ENCODE results near the gene CEBPB. TPM values are rescaled to one million over a fixed set of nuclear protein-coding genes. Genes with fewer than 3 reads are reported as not detected.
"Not testable (repeated sequence)": the region's sequence is repeated elsewhere in the genome, so short reads cannot be mapped to it uniquely, and the experiment has no call there.

Gene CEBPB
- total RNA-seq, 1 experiment from 2014 or later: 22.6 TPM

DNA sequence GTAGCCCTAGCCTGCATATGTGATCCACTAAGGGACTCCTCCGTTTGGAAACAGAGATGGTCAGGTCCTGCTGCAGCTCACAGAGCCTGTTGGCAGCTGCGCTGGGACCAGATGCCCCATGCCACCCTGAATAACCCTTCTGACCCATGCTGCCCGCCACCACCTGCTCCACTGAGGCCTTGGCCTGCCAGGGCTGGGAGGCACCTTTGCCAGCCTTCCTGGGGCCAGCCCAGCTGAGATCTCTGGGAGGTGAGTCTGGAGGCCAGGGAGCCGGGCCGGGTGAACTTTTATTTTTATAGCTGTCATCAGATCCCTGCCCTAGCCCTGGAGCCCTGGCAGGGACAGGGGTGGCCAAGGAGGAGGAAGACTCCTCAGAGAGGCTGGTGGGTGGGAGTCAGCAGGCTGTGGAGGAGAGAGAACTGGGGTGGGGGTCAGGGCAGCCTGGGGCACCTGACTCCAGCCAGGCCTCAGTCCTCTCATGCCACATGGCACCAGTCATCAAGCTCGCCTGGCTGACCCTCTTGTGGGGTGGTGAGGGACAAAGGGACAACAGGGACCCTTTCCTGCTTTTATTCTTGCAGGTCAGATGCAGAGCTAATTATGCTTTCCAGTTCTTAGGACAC, 10.0 kb downstream of the CEBPB start:
- Histone ChIP-seq H2BK12ac (ENCODE audit: insufficient read length, low read depth, low read length) (no peak overlapping the region), H2BK120ac (ENCODE audit: low read depth, low read length, poor library complexity, severe bottlenecking) (no peak overlapping the region), H2BK15ac (ENCODE audit: low read depth, low read length) (no peak overlapping the region), H2AK5ac (ENCODE audit: insufficient read length, low read length) (no peak overlapping the region), H3K4ac (ENCODE audit: low read depth, low read length) (no peak overlapping the region), H4K91ac (ENCODE audit: insufficient read length, low read depth, low read length) (no peak overlapping the region), H3K14ac (ENCODE audit: insufficient read depth, low read length) (peak overlapping the region; percentile 23; the same call in 1 of the 2 replicates), H3T11ph (ENCODE audit: low read length) (no peak overlapping the region), H3K79me1 (ENCODE audit: insufficient read depth, low read depth, low read length, poor library complexity, severe bottlenecking) (no peaks in the 10 kb centered on the region), H2BK5ac (ENCODE audit: insufficient read length, low read length) (no peak overlapping the region), H3K23ac (ENCODE audit: insufficient read length, low read depth, low read length) (no peak overlapping the region), H3K4me2 (ENCODE audit: insufficient read depth, insufficient read length, low read length) (no peak overlapping the region), H4K5ac (ENCODE audit: insufficient read length, low read depth, low read length) (no peak overlapping the region), H3K56ac (ENCODE audit: insufficient read length, low read depth, low read length) (no peak overlapping the region), H3K9ac (ENCODE audit: extremely low read depth, insufficient read length, low read length) (no peak overlapping the region), H3K4me1 (ENCODE audit: insufficient read depth, low read length) (no peaks in the 10 kb centered on the region), H3K79me2 (ENCODE audit: insufficient read depth, low read length) (no peaks in the 10 kb centered on the region), H3K27me3 (ENCODE audit: insufficient read depth, low read length) (no peaks in the 10 kb centered on the region), H2BK20ac (ENCODE audit: low read depth, low read length, poor library complexity, severe bottlenecking) (no peak overlapping the region), H3K23me2 (ENCODE audit: insufficient read length, low read depth, low read length, poor library complexity, severe bottlenecking) (no peaks in the 10 kb centered on the region), H3K27ac (ENCODE audit: insufficient read length, low read depth, low read length) (no peak overlapping the region), H3K18ac (ENCODE audit: insufficient read length, low read depth, low read length) (no peak overlapping the region), H3K9me3 (ENCODE audit: control insufficient read depth, low read depth, low read length) (no peaks in the 10 kb centered on the region), H4K8ac (replicated peaks; ENCODE audit: insufficient read length, low read depth, low read length) (no peak overlapping the region), H2AFZ (ENCODE audit: low read length) (no peak overlapping the region), H4K20me1 (ENCODE audit: control insufficient read depth, insufficient read depth, insufficient read length) (no peaks in the 10 kb centered on the region)
- H3K27me3 Mint-ChIP-seq (ENCODE audit: low read depth): peaks cover 2% of the 10 kb centered on the region; the same call in 1 of the 2 replicates
- peaks cover 21 to 31% of the 10 kb centered on the region in 2 experiments for H3K9me3 Mint-ChIP-seq
- DNase-seq: no peak
- TF ChIP-seq, protein P1, sequence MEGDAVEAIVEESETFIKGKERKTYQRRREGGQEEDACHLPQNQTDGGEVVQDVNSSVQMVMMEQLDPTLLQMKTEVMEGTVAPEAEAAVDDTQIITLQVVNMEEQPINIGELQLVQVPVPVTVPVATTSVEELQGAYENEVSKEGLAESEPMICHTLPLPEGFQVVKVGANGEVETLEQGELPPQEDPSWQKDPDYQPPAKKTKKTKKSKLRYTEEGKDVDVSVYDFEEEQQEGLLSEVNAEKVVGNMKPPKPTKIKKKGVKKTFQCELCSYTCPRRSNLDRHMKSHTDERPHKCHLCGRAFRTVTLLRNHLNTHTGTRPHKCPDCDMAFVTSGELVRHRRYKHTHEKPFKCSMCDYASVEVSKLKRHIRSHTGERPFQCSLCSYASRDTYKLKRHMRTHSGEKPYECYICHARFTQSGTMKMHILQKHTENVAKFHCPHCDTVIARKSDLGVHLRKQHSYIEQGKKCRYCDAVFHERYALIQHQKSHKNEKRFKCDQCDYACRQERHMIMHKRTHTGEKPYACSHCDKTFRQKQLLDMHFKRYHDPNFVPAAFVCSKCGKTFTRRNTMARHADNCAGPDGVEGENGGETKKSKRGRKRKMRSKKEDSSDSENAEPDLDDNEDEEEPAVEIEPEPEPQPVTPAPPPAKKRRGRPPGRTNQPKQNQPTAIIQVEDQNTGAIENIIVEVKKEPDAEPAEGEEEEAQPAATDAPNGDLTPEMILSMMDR (conservative IDR thresholded peaks at IDR 0.05): no peak
- peak overlapping the region in 2 of 3 experiments; percentile 17 to 84; a peak in 3 of 7 replicates for H3K27ac Mint-ChIP-seq
- H3K36me3 Mint-ChIP-seq (ENCODE audit: insufficient read depth in 1 of 3, low read depth in 3 of 3): peaks cover 5 to 22% (median 7%) of the 10 kb centered on the region in 3 experiments
- no CpG with 5 or more reads among the region's 6 CpGs for WGBS (ENCODE audit: extremely low coverage, insufficient read length, low lambda C conversion rate)
- H3K4me1 Mint-ChIP-seq: peaks cover 14 to 22% of the 10 kb centered on the region in 2 experiments
- H3K4me3 Mint-ChIP-seq: no peak overlapping the region

DNA sequence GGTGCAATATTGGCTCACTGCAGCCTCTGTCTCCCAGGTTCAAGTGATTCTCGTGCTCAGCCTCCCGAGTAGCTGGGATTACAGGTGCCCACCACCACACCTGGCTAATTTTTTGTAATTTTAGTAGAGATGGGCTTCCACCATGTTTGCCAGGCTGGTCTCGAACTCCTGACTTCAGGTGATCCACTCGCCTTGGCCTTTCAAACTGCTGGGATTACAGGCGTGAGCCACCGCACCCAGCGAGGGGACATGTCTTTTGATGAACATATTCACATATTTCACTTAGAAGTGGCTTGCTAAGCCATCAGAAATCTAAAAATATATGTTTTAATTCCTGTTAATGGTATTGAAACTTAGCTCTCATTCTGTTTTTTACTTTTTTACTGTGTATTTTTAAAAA, 11.1 kb downstream of the CEBPB start:
- H3K56ac ChIP-seq (ENCODE audit: insufficient read length, low read depth, low read length); H4K5ac ChIP-seq (ENCODE audit: insufficient read length, low read depth, low read length); H3K27me3 Mint-ChIP-seq (ENCODE audit: low read depth); H3K4ac ChIP-seq (ENCODE audit: low read depth, low read length); H2BK15ac ChIP-seq (ENCODE audit: low read depth, low read length); H3K14ac ChIP-seq (ENCODE audit: insufficient read depth, low read length); H2BK5ac ChIP-seq (ENCODE audit: insufficient read length, low read length); H3K23me2 ChIP-seq (ENCODE audit: insufficient read length, low read depth, low read length, poor library complexity, severe bottlenecking); H3K79me2 ChIP-seq (ENCODE audit: insufficient read depth, low read length); H3K9ac ChIP-seq (ENCODE audit: extremely low read depth, insufficient read length, low read length); H2AK5ac ChIP-seq (ENCODE audit: insufficient read length, low read length); H3K4me1 ChIP-seq (ENCODE audit: insufficient read depth, low read length); H3K27ac ChIP-seq (ENCODE audit: insufficient read length, low read depth, low read length); H3K27ac Mint-ChIP-seq; H2AFZ ChIP-seq (ENCODE audit: low read length); H4K8ac ChIP-seq (replicated peaks; ENCODE audit: insufficient read length, low read depth, low read length); H3K79me1 ChIP-seq (ENCODE audit: insufficient read depth, low read depth, low read length, poor library complexity, severe bottlenecking); H3K18ac ChIP-seq (ENCODE audit: insufficient read length, low read depth, low read length); H3K4me2 ChIP-seq (ENCODE audit: insufficient read depth, insufficient read length, low read length); H3K4me3 Mint-ChIP-seq; H2BK12ac ChIP-seq (ENCODE audit: insufficient read length, low read depth, low read length); H3K27me3 ChIP-seq (ENCODE audit: insufficient read depth, low read length); H2BK20ac ChIP-seq (ENCODE audit: low read depth, low read length, poor library complexity, severe bottlenecking); H3K9me3 ChIP-seq (ENCODE audit: control insufficient read depth, low read depth, low read length); H2BK120ac ChIP-seq (ENCODE audit: low read depth, low read length, poor library complexity, severe bottlenecking); DNase-seq; H3K23ac ChIP-seq (ENCODE audit: insufficient read length, low read depth, low read length); H3T11ph ChIP-seq (ENCODE audit: low read length); H4K20me1 ChIP-seq (ENCODE audit: control insufficient read depth, insufficient read depth, insufficient read length); H4K91ac ChIP-seq (ENCODE audit: insufficient read length, low read depth, low read length): not testable (repeated sequence)
- WGBS (ENCODE audit: extremely low coverage, insufficient read length, low lambda C conversion rate): no CpG with 5 or more reads among the region's 7 CpGs
- peaks cover 21 to 31% of the 10 kb centered on the region in 2 experiments for H3K9me3 Mint-ChIP-seq
- H3K4me1 Mint-ChIP-seq: peaks cover 14 to 21% of the 10 kb centered on the region in 2 experiments
- H3K36me3 Mint-ChIP-seq (ENCODE audit: insufficient read depth in 1 of 3, low read depth in 3 of 3): peaks cover 5 to 22% (median 7%) of the 10 kb centered on the region in 3 experiments
